Testis (tissue), 3 donors: ENCODE results near the gene ACBD6. TPM values are rescaled to one million over a fixed set of nuclear protein-coding genes. Genes with fewer than 3 reads are reported as not detected.

Experiments
- DNase-seq: peaks from one replicate; pipeline ENCODE4 v3.0.0-alpha.2; 2019
- H3K27ac ChIP-seq, 2 donors: fragments of 200-600 bp; sonication (generic); one replicate each; pipeline ENCODE4 v1.5.1; 2019
- H3K27me3 ChIP-seq: fragments of 200-600 bp; sonication (generic); one replicate; pipeline ENCODE4 v1.5.1; 2019
- H3K36me3 ChIP-seq: fragments of 200-600 bp; sonication (generic); one replicate; pipeline ENCODE4 v1.5.1; 2017; ENCODE audit warnings: low read depth; ENCODE audit errors: missing control alignments
- H3K4me1 ChIP-seq: fragments of 200-600 bp; sonication (generic); one replicate; pipeline ENCODE4 v1.5.1; 2019
- H3K4me3 ChIP-seq, 2 donors: fragments of 200-600 bp; sonication (generic); one replicate each; pipeline ENCODE4 v1.5.1; 2017 to 2019
- H3K9me3 ChIP-seq: fragments of 200-600 bp; sonication (generic); one replicate; pipeline ENCODE4 v1.5.1; 2017
- CTCF ChIP-seq, 3 experiments: fragments of 450-650 bp in 2 of 3; fragments of 200-600 bp in 1 of 3; sonication (generic) in 1 of 3; IDR thresholded peaks; one replicate each; pipeline ENCODE4 v1.5.1; 2016 to 2019; ENCODE audit warnings: antibody characterized with exemption in 3 of 3, mild to moderate bottlenecking in 2 of 3, moderate library complexity in 1 of 3
- POLR2A ChIP-seq: fragments of 450-650 bp; IDR thresholded peaks from one replicate; pipeline ENCODE4 v1.6.1; 2017; ENCODE audit warnings: antibody characterized with exemption, mild to moderate bottlenecking, moderate library complexity
- WGBS, 2 donors: methylation state at CpG; one replicate each; pipeline ENCODE4 v1.1.5; 2018; 5-methylcytosine and 5-hydroxymethylcytosine counted together
- intact Hi-C: fragments of 100-400 bp; cut with DNase I; formaldehyde crosslinking; loops from one replicate; pipeline ENCODE4 v1.15.1; 2023; ENCODE audit warnings: low total_unique reads
- polyA plus RNA-seq: library from polyadenylated mRNA; stranded (reverse); fragments of 350-450 nt; fragmentation: Illumina TruSeq; extraction: RNeasy Lipid Tissue Mini Kit (QIAGEN cat#74804); gene quantifications from one replicate; pipeline ENCODE4 v1.2.3, GENCODE V29; 2014; ENCODE audit warnings: low read depth, low replicate concordance; ENCODE audit not compliant: insufficient read depth
- total RNA-seq, 2 donors: library from RNA; depleted of rRNA; stranded (reverse); fragments of >200 nt; gene quantifications; one replicate each; pipeline ENCODE4 v1.2.3, GENCODE V29; 2016

ACBD6 gene
- total and polyA plus RNA-seq, 3 donors from 2014 or later: 61.9 to 102 (median 97.2) TPM

- WGBS, 2 donors: 68 to 72% methylated on average over 11 of the region's 11 CpGs
- intact Hi-C loops: loop anchor here (10.0 kb wide), 1 partner anchor 646 kb away; no protein-coding TSS in a partner anchor
- Histone ChIP-seq H3K4me3 (no peak overlapping the region), H3K27ac (peak overlapping the region; percentile 44 to 63), H3K36me3 (no peaks in the 10 kb centered on the region), H3K4me1 (peaks cover 26% of the 10 kb centered on the region), H3K9me3 (no peaks in the 10 kb centered on the region), H3K27me3 (no peaks in the 10 kb centered on the region)
- no peak for DNase-seq
- TF ChIP-seq CTCF (IDR thresholded peaks at IDR 0.05) (no peak), POLR2A (no peak)
Measured at GRCh38 chr1:180528868-180529470, 26.6 kb upstream of the ACBD6 start.

DNA sequence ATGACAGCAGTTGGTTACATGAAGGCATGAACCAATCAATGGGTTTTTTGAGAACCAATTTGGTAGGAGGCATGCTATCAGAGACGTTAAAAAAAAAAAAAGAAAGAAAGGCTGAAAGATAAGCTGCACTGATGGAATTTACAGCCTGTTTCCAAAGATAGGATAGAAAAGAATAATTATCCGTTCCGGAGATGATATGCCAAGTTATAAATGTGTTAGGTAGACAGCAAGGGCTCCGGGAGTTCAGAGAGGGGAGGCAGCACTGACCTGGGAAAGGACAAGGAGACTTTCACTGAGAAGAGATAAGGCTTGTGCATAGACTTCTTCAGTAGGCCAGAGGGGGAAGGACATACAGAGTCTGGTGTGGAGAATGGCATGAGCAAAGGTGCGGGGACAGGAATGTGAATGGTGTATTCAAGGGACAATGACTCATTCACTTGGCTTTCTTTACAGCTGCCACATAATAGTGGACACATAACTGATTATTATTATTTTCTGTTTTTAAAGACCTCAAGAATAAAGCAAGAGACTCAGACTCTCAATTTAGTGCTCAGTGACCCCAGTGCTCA lies 24.8 kb upstream of the ACBD6 start:
- no peak for TF ChIP-seq CTCF (IDR thresholded peaks at IDR 0.05)
- no peak for TF ChIP-seq POLR2A
- intact Hi-C loops: loop anchor here (10.0 kb wide), 1 partner anchor 648 kb away; no protein-coding TSS in a partner anchor
- no peaks in the 10 kb centered on the region for H3K27me3 ChIP-seq

GRCh38 chr1:180525715-180526039 lies 23.3 kb upstream of the ACBD6 start:
- H3K27ac ChIP-seq: no peak overlapping the region
- WGBS, 2 donors: 37 to 42% methylated on average over 2 of the region's 2 CpGs
- DNase-seq: no peak
- TF ChIP-seq CTCF (IDR thresholded peaks at IDR 0.05) (no peak), POLR2A (no peak)
- H3K4me1 ChIP-seq: peaks cover 26% of the 10 kb centered on the region
- H3K27me3 ChIP-seq: no peaks in the 10 kb centered on the region
- intact Hi-C loops: loop anchor here (10.0 kb wide), 1 partner anchor 649 kb away; no protein-coding TSS in a partner anchor
- no peak overlapping the region for H3K4me3 ChIP-seq
- no peaks in the 10 kb centered on the region for H3K36me3 ChIP-seq
- no peaks in the 10 kb centered on the region for H3K9me3 ChIP-seq

More for the DNA sequence above, 24.8 kb upstream of the ACBD6 start:
- peak; percentile 87 for DNase-seq
- H3K4me3 ChIP-seq: no peak overlapping the region
- H3K27ac ChIP-seq: peak overlapping the region; percentile 15 to 42
- no peaks in the 10 kb centered on the region for H3K36me3 ChIP-seq
- WGBS, 2 donors: 51 to 52% methylated on average over 5 of the region's 5 CpGs
- H3K9me3 ChIP-seq: no peaks in the 10 kb centered on the region
- peaks cover 26% of the 10 kb centered on the region for H3K4me1 ChIP-seq

- WGBS, 2 donors: 67 to 82% methylated on average over 6 to 7 of the region's 7 CpGs
- Histone ChIP-seq H3K27me3 (no peaks in the 10 kb centered on the region), H3K4me3 (no peak overlapping the region), H3K36me3 (no peaks in the 10 kb centered on the region), H3K27ac (no peak overlapping the region), H3K9me3 (no peaks in the 10 kb centered on the region), H3K4me1 (peaks cover 26% of the 10 kb centered on the region)
- TF ChIP-seq CTCF (IDR thresholded peaks at IDR 0.05): no peak
- TF ChIP-seq POLR2A: no peak
- no peak for DNase-seq
- intact Hi-C loops: loop anchor here (10.0 kb wide), 1 partner anchor 650 kb away; no protein-coding TSS in a partner anchor
Measured at GRCh38 chr1:180524915-180525714, 22.7 kb upstream of the ACBD6 start.
